SK-N-SH (cell line): ENCODE data around the gene GALNT11. TPM values are rescaled to one million over a fixed set of nuclear protein-coding genes. Genes with fewer than 3 reads are reported as not detected.

Source experiments
- CTCF ChIA-PET: fragments of 300-600, 350-600 bp; formaldehyde crosslinking; extraction: SDS; loops from one replicate; lab custom pipeline; 2021; lab: Yijun Ruan, JAX
- POLR2A ChIA-PET: fragments of 350-600 bp; sonication (Branson Sonifier 250); formaldehyde crosslinking; extraction: SDS; loops from one replicate; lab custom pipeline; 2020; ENCODE audit warnings: antibody characterized with exemption, inconsistent platforms; lab: Yijun Ruan, JAX
- DNase-seq: peaks from one replicate; pipeline ENCODE4 v3.0.0; 2012
- H2AFZ ChIP-seq: fragments of 200-600 bp; sonication (generic); 2 replicates; pipeline ENCODE4 v1.8.1; 2016; ENCODE audit warnings: antibody characterized with exemption, mild to moderate bottlenecking, low read depth
- H3F3A ChIP-seq: fragments of 200-600 bp; sonication (generic); replicated peaks from 2 replicates; pipeline ENCODE3; 2016; ENCODE audit warnings: antibody characterized with exemption, mild to moderate bottlenecking; ENCODE audit not compliant: insufficient read depth
- H3K27ac ChIP-seq, 2 experiments: fragments of 200-500 bp in 1 of 2; fragments of 200-600 bp in 1 of 2; sonication (Bioruptor generic) in 1 of 2; sonication (generic), shearing (Covaris generic) in 1 of 2; 2 replicates each; pipeline versions ENCODE4 v1.5.1 to v1.6.1; 2014 to 2016; ENCODE audit warnings: low read depth in 2 of 2, inconsistent platforms in 1 of 2, low read length in 1 of 2, mild to moderate bottlenecking in 1 of 2, mixed read lengths in 1 of 2
- H3K27me3 ChIP-seq: fragments of 200-600 bp; sonication (generic), shearing (Covaris generic); 2 replicates; pipeline ENCODE4 v1.6.1; 2016; ENCODE audit warnings: mixed run types; ENCODE audit not compliant: insufficient read depth
- H3K36me3 ChIP-seq, 2 experiments: fragments of 200-500 bp in 1 of 2; fragments of 200-600 bp in 1 of 2; sonication (Bioruptor generic) in 1 of 2; sonication (generic) in 1 of 2; replicated peaks in 1 of 2; 2 replicates each; pipeline versions ENCODE3 to v1.5.1; 2014 to 2016; ENCODE audit warnings: low read length in 1 of 2, mild to moderate bottlenecking in 1 of 2; ENCODE audit not compliant: insufficient read depth in 2 of 2, control insufficient read depth in 1 of 2
- H3K4me1 ChIP-seq, 2 experiments: fragments of 200-500 bp in 1 of 2; fragments of 200-600 bp in 1 of 2; sonication (Bioruptor generic) in 1 of 2; sonication (generic), shearing (Covaris generic) in 1 of 2; 2 replicates each; pipeline versions ENCODE4 v1.5.1 to v1.6.1; 2014 to 2016; ENCODE audit warnings: low read depth in 1 of 2, low read length in 1 of 2, mixed run types in 1 of 2; ENCODE audit not compliant: insufficient read depth in 2 of 2, control insufficient read depth in 1 of 2
- H3K4me2 ChIP-seq: fragments of 200-600 bp; sonication (generic), shearing (Covaris generic); 2 replicates; pipeline ENCODE4 v1.6.1; 2017; ENCODE audit warnings: mixed run types
- H3K4me3 ChIP-seq, 2 experiments: fragments of 200-500 bp in 1 of 2; fragments of 200-600 bp in 1 of 2; sonication (Bioruptor generic) in 1 of 2; sonication (generic), shearing (Covaris generic) in 1 of 2; 2 replicates each; pipeline versions ENCODE4 v1.5.1 to v1.8.1; 2014 to 2016; ENCODE audit warnings: low read depth in 2 of 2, inconsistent platforms in 1 of 2, low read length in 1 of 2, mild to moderate bottlenecking in 1 of 2, mixed read lengths in 1 of 2, moderate library complexity in 1 of 2
- H3K79me2 ChIP-seq: fragments of 200-600 bp; sonication (generic); 2 replicates; pipeline ENCODE4 v1.8.1; 2017; ENCODE audit warnings: mild to moderate bottlenecking; ENCODE audit not compliant: insufficient read depth
- H3K9ac ChIP-seq: fragments of 200-600 bp; sonication (generic); 2 replicates; pipeline ENCODE4 v1.6.1; 2017; ENCODE audit warnings: mixed run types
- H3K9me2 ChIP-seq: fragments of 200-600 bp; sonication (generic); 2 replicates; pipeline ENCODE4 v1.6.1; 2017; ENCODE audit warnings: mixed run types
- H3K9me3 ChIP-seq: fragments of 200-600 bp; sonication (generic); 2 replicates; pipeline ENCODE4 v1.6.1; 2017; ENCODE audit warnings: mixed run types, mild to moderate bottlenecking, moderate library complexity
- H4K20me1 ChIP-seq: fragments of 200-600 bp; sonication (generic); 2 replicates; pipeline ENCODE4 v1.6.1; 2017; ENCODE audit warnings: mild to moderate bottlenecking, mixed run types; ENCODE audit not compliant: insufficient read depth
- CHD2 ChIP-seq: fragments of 150-350 bp; IDR thresholded peaks from 2 replicates; pipeline ENCODE4 v1.6.1; 2018; ENCODE audit warnings: low read length; ENCODE audit not compliant: partially characterized antibody
- EZH2phosphoT487 ChIP-seq: fragments of 200-600 bp; sonication (generic); IDR thresholded peaks from 2 replicates; pipeline ENCODE4 v1.6.1; 2017; ENCODE audit warnings: low read depth, mixed run types, mild to moderate bottlenecking, antibody characterized with exemption, moderate library complexity, borderline replicate concordance
- FOSL2 ChIP-seq: IDR thresholded peaks from 2 replicates; pipeline ENCODE4 v1.4.0; 2012; ENCODE audit warnings: low read depth, mild to moderate bottlenecking, moderate library complexity, borderline replicate concordance
- FOXM1 ChIP-seq: IDR thresholded peaks from 2 replicates; pipeline ENCODE4 v1.4.0; 2012; ENCODE audit warnings: low read depth, mild to moderate bottlenecking
- GATA2 ChIP-seq: sonication (generic); formaldehyde crosslinking; IDR thresholded peaks from 2 replicates; pipeline ENCODE4 v1.5.0; 2020; ENCODE audit warnings: mild to moderate bottlenecking, missing genetic modification reagents
- MXI1 ChIP-seq: IDR thresholded peaks from 2 replicates; pipeline ENCODE4 v1.6.1; 2012; ENCODE audit warnings: mild to moderate bottlenecking, low read depth, low read length, improper control_type of control experiment
- NFIC ChIP-seq: IDR thresholded peaks from 2 replicates; pipeline ENCODE4 v1.4.0; 2012; ENCODE audit warnings: borderline replicate concordance
- POLR2AphosphoS5 ChIP-seq: IDR thresholded peaks from 2 replicates; pipeline ENCODE4 v1.6.1; 2012; ENCODE audit warnings: low read depth, low read length
- RAD21 ChIP-seq: IDR thresholded peaks from 2 replicates; pipeline ENCODE4 v1.6.1; 2012; ENCODE audit warnings: mild to moderate bottlenecking, low read length
- RCOR1 ChIP-seq: fragments of 150-350 bp; IDR thresholded peaks from 2 replicates; pipeline ENCODE4 v1.6.1; 2017; ENCODE audit warnings: antibody characterized with exemption, low read length
- RFX5 ChIP-seq: IDR thresholded peaks from 2 replicates; pipeline ENCODE4 v1.6.1; 2012; ENCODE audit warnings: mild to moderate bottlenecking, improper control_type of control experiment, low read length
- RXRA ChIP-seq: IDR thresholded peaks from 2 replicates; pipeline ENCODE4 v1.4.0; 2012; ENCODE audit warnings: low read depth, mild to moderate bottlenecking, borderline replicate concordance
- SIN3A ChIP-seq: IDR thresholded peaks from 2 replicates; pipeline ENCODE4 v1.6.1; 2012; ENCODE audit warnings: low read depth, mild to moderate bottlenecking, low read length, moderate library complexity, borderline replicate concordance
- SMC3 ChIP-seq: IDR thresholded peaks from 2 replicates; pipeline ENCODE4 v1.6.1; 2012; ENCODE audit warnings: low read depth, low read length, improper control_type of control experiment
- TCF12 ChIP-seq: IDR thresholded peaks from 2 replicates; pipeline ENCODE4 v1.4.0; 2012
- TEAD4 ChIP-seq: IDR thresholded peaks from 2 replicates; pipeline ENCODE4 v1.4.0; 2012; ENCODE audit warnings: mild to moderate bottlenecking, borderline replicate concordance; ENCODE audit not compliant: insufficient read depth
- WGBS: methylation state at CpG from one replicate; pipeline ENCODE4 v1.1.6; 2017; ENCODE audit warnings: low lambda C conversion rate; 5-methylcytosine and 5-hydroxymethylcytosine counted together
- polyA plus RNA-seq, 3 experiments: library from polyadenylated mRNA; depleted of rRNA; stranded (reverse); fragments of >200 nt; gene quantifications; 2 replicates each; pipeline ENCODE4 v1.2.3, GENCODE V29; 2012
- TF ChIP-seq, protein P1 (sequence below): fragments of 150-350 bp; IDR thresholded peaks from 2 replicates; pipeline ENCODE4 v1.6.1; 2017; ENCODE audit warnings: antibody characterized with exemption, low read length, low read depth, borderline replicate concordance
- TF ChIP-seq, protein P2 (sequence below): IDR thresholded peaks from 2 replicates; pipeline ENCODE4; 2012
- TF ChIP-seq, protein P3 (sequence below): IDR thresholded peaks from 2 replicates; pipeline ENCODE4 v1.4.0; 2012; ENCODE audit warnings: low read depth, borderline replicate concordance
- TF ChIP-seq, protein P4 (sequence below): fragments of 200-600 bp; sonication (generic); IDR thresholded peaks from 2 replicates; pipeline ENCODE4 v1.6.1; 2017; ENCODE audit warnings: antibody characterized with exemption, mild to moderate bottlenecking, moderate library complexity

GALNT11 gene
- polyA plus RNA-seq, 1 of the 3 experiments (the other 2 are of a cell fraction) = 70.0 TPM

DNA sequence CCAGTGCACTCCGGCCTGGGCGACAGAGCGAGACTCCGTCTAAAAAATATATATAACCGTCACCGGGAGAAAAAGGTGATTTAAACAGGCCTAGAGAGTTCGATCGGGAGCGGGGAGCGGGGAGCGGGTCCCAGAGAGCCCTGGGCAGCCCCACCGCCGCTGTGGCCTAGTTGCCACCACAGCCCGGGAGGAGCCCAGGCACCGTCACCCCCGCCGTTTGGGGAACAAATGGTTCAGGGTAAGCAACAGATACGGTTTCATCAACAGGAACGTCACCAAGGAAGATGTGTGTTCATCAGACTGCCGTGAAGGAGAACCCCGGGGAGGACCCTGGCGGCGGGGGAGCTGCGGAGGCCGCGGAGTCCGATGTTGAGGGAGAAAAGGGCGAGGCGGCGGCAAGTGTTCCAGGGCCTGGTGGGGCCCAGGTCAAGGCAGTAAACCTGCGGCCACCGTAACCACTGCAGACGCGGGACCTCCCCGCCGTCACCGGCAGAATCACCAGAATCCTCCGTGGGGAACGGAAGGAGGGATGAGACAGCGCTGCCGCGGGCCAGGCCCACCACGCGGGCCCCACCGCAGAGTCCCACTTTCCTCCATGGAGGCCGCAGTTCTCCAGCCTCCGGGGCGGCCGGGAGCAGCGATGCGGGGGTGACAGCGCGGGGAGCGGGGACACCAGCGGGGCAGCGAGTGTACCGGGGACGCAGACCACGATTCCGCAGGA lies 103.4 kb downstream of the GALNT11 start:
- ChIA-PET CTCF (interaction anchor here (0.9 kb wide), 1 partner anchor 346 kb away, joined by 4 read pairs; no protein-coding TSS in a partner anchor), POLR2A (no interaction called here)
- Histone ChIP-seq H3K4me1 (peaks cover 0 to 5% of the 10 kb centered on the region in 2 experiments; a peak in 1 of 4 replicates), H3K27me3 (no peaks in the 10 kb centered on the region), H3F3A (no peaks in the 10 kb centered on the region), H3K9ac (no peak overlapping the region), H3K4me2 (no peak overlapping the region), H2AFZ (no peak overlapping the region), H4K20me1 (no peaks in the 10 kb centered on the region), H3K9me2 (no peaks in the 10 kb centered on the region), H3K4me3 (no peak overlapping the region), H3K27ac (no peak overlapping the region), H3K79me2 (no peaks in the 10 kb centered on the region), H3K36me3 (peaks cover 65 to 69% of the 10 kb centered on the region in 2 experiments), H3K9me3 (no peaks in the 10 kb centered on the region)
- WGBS = 99% methylated on average over 60 of the region's 60 CpGs
- TF ChIP-seq, protein P1, sequence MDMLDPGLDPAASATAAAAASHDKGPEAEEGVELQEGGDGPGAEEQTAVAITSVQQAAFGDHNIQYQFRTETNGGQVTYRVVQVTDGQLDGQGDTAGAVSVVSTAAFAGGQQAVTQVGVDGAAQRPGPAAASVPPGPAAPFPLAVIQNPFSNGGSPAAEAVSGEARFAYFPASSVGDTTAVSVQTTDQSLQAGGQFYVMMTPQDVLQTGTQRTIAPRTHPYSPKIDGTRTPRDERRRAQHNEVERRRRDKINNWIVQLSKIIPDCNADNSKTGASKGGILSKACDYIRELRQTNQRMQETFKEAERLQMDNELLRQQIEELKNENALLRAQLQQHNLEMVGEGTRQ = no peak
- TF ChIP-seq FOSL2 = no peak
- no peak for TF ChIP-seq NFIC
- no peak for TF ChIP-seq RXRA
- DNase-seq = no peak

DNA sequence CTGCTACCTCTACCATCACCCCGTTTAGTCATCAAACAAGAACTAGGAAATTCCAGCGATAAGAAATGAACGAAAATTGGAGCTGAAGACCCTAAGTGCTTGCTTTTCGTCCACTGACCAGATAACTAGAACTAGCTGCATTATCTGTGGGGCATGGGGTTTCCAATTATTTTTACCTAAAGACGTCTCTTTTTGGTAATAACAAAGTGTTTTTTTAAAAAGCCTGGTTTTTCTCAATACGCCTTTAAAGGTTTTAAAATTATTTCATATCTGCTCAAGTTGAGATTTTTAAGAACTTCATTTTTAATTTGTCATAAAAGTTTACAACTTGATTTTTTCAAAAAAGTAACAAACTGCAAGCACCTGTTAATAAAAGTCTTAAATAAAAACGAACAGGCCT lies 104.2 kb downstream of the GALNT11 start:
- no peaks in the 10 kb centered on the region for H3K79me2 ChIP-seq
- no peaks in the 10 kb centered on the region for H3K9me3 ChIP-seq
- ChIA-PET CTCF (no interaction called here), POLR2A (no interaction called here)
- 94% methylated on average over 7 of the region's 7 CpGs for WGBS
- peaks cover 0 to 5% of the 10 kb centered on the region in 2 experiments; a peak in 1 of 4 replicates for H3K4me1 ChIP-seq
- DNase-seq = no peak
- H3K4me2 ChIP-seq = no peak overlapping the region
- no peak overlapping the region for H3K4me3 ChIP-seq
- H2AFZ ChIP-seq = no peak overlapping the region
- no peaks in the 10 kb centered on the region for H3K9me2 ChIP-seq
- no peaks in the 10 kb centered on the region for H4K20me1 ChIP-seq
- no peak overlapping the region for H3K9ac ChIP-seq
- no peaks in the 10 kb centered on the region for H3F3A ChIP-seq
- peaks cover 57 to 67% of the 10 kb centered on the region in 2 experiments for H3K36me3 ChIP-seq
- H3K27me3 ChIP-seq = no peaks in the 10 kb centered on the region
- TF ChIP-seq, protein P2, sequence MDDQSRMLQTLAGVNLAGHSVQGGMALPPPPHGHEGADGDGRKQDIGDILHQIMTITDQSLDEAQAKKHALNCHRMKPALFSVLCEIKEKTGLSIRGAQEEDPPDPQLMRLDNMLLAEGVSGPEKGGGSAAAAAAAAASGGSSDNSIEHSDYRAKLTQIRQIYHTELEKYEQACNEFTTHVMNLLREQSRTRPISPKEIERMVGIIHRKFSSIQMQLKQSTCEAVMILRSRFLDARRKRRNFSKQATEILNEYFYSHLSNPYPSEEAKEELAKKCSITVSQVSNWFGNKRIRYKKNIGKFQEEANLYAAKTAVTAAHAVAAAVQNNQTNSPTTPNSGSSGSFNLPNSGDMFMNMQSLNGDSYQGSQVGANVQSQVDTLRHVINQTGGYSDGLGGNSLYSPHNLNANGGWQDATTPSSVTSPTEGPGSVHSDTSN = no peak
- TF ChIP-seq POLR2AphosphoS5 = no peak
- TF ChIP-seq, protein P3, sequence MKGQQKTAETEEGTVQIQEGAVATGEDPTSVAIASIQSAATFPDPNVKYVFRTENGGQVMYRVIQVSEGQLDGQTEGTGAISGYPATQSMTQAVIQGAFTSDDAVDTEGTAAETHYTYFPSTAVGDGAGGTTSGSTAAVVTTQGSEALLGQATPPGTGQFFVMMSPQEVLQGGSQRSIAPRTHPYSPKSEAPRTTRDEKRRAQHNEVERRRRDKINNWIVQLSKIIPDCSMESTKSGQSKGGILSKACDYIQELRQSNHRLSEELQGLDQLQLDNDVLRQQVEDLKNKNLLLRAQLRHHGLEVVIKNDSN = no peak
- TF ChIP-seq EZH2phosphoT487 = no peak
- TF ChIP-seq FOXM1 = no peak
- no peak for TF ChIP-seq CHD2
- TF ChIP-seq TEAD4 = no peak
- no peak for TF ChIP-seq RCOR1
- TF ChIP-seq FOSL2 = no peak
- TF ChIP-seq, protein P4, sequence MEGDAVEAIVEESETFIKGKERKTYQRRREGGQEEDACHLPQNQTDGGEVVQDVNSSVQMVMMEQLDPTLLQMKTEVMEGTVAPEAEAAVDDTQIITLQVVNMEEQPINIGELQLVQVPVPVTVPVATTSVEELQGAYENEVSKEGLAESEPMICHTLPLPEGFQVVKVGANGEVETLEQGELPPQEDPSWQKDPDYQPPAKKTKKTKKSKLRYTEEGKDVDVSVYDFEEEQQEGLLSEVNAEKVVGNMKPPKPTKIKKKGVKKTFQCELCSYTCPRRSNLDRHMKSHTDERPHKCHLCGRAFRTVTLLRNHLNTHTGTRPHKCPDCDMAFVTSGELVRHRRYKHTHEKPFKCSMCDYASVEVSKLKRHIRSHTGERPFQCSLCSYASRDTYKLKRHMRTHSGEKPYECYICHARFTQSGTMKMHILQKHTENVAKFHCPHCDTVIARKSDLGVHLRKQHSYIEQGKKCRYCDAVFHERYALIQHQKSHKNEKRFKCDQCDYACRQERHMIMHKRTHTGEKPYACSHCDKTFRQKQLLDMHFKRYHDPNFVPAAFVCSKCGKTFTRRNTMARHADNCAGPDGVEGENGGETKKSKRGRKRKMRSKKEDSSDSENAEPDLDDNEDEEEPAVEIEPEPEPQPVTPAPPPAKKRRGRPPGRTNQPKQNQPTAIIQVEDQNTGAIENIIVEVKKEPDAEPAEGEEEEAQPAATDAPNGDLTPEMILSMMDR = no peak
- TF ChIP-seq TCF12 = no peak
- TF ChIP-seq SIN3A = no peak
- no peak for TF ChIP-seq GATA2 (CRISPR knock-in tag)
- no peak for TF ChIP-seq MXI1
- TF ChIP-seq NFIC = no peak
- TF ChIP-seq, protein P1 = no peak
- TF ChIP-seq RAD21 = no peak
- TF ChIP-seq SMC3 = no peak
- TF ChIP-seq RFX5 = no peak
- H3K27ac ChIP-seq = no peak overlapping the region
